A549 (cell line): ENCODE measurements around the gene NCDN. TPM values are rescaled to one million over a fixed set of nuclear protein-coding genes. Genes with fewer than 3 reads are reported as not detected.

Experiments
- ATAC-seq, 2 experiments: fragments of 200-7000 bp in 1 of 2; fragments of >200 bp in 1 of 2; cut with Nextera tagmentation in 1 of 2; cut with Tn5 transposase in 1 of 2; 3 replicates each; pipeline versions ENCODE4 v1.8.0 to v1.9.1; 2018 to 2020; ENCODE audit warnings: mild to moderate bottlenecking in 1 of 2, moderate library complexity in 1 of 2
- CTCF ChIA-PET: fragments of 300-600 bp; sonication (Branson Sonifier 250); formaldehyde crosslinking; extraction: SDS; loops from one replicate; lab custom pipeline; 2021; ENCODE audit warnings: antibody characterized with exemption, inconsistent platforms; lab: Yijun Ruan, JAX
- POLR2A ChIA-PET: fragments of 350-600 bp; formaldehyde crosslinking; extraction: SDS; loops from one replicate; lab custom pipeline; 2021; ENCODE audit warnings: antibody characterized with exemption, inconsistent platforms; lab: Yijun Ruan, JAX
- DNase-seq, 2 experiments: peaks; one replicate each; pipeline versions ENCODE4 v3.0.0 to v3.0.0-alpha.2; 2011 to 2016; ENCODE audit warnings: low read depth in 1 of 2, low spot score in 1 of 2
- FAIRE-seq: peaks from 2 replicates; lab custom pipeline; 2011; peaks lifted over from hg19 to GRCh38; lab: Jason Lieb, UNC
- H3K27ac ChIP-seq, 2 experiments: fragments of >200 bp; sonication (Bioruptor Twin); formaldehyde crosslinking; 3 replicates each; pipeline ENCODE4 v1.5.1; 2016 to 2017
- H3K4me1 ChIP-seq: fragments of >200 bp; sonication (Bioruptor Twin); formaldehyde crosslinking; 3 replicates; pipeline ENCODE4 v1.6.1; 2016
- H3K4me2 ChIP-seq: fragments of >200 bp; sonication (Bioruptor Twin); formaldehyde crosslinking; 3 replicates; pipeline ENCODE4 v1.6.1; 2016
- H3K4me3 ChIP-seq: fragments of >200 bp; sonication (Bioruptor Twin); formaldehyde crosslinking; 3 replicates; pipeline ENCODE4 v1.5.1; 2016
- H3K9me3 ChIP-seq: fragments of >200 bp; sonication (Bioruptor Twin); formaldehyde crosslinking; 3 replicates; pipeline ENCODE4 v1.6.1; 2016
- BHLHE40 ChIP-seq: IDR thresholded peaks from 2 replicates; pipeline ENCODE4 v1.6.1; 2012; ENCODE audit warnings: low read depth, low read length, inconsistent platforms
- EHF ChIP-seq: fragments of 250-450 bp; sonication (Bioruptor Pico); IDR thresholded peaks from 2 replicates; pipeline ENCODE4 v1.5.0; 2020; ENCODE audit warnings: mild to moderate bottlenecking
- EP300 ChIP-seq, 2 experiments: fragments of >200 bp; sonication (Bioruptor Twin); formaldehyde crosslinking; IDR thresholded peaks; 2 replicates in 1 of 2; 3 replicates in 1 of 2; pipeline ENCODE4 v1.6.1; 2016 to 2017
- FOSB ChIP-seq: fragments of 250-450 bp; sonication (Bioruptor Pico); IDR thresholded peaks from 2 replicates; pipeline ENCODE4 v1.5.0; 2020; ENCODE audit warnings: mild to moderate bottlenecking, moderate library complexity
- GATA3 ChIP-seq: IDR thresholded peaks from 2 replicates; pipeline ENCODE4 v1.6.1; 2012; ENCODE audit warnings: borderline replicate concordance
- HDAC2 ChIP-seq: fragments of 200-600 bp; sonication (generic); IDR thresholded peaks from 2 replicates; pipeline ENCODE4 v1.6.1; 2016
- HOXA7 ChIP-seq: fragments of 250-450 bp; sonication (Bioruptor Pico); IDR thresholded peaks from 2 replicates; pipeline ENCODE4 v1.5.0; 2020; ENCODE audit warnings: mild to moderate bottlenecking, moderate library complexity
- HOXB5 ChIP-seq: fragments of 250-450 bp; sonication (Bioruptor Pico); IDR thresholded peaks from 2 replicates; pipeline ENCODE4 v1.5.0; 2020; ENCODE audit warnings: mild to moderate bottlenecking, moderate library complexity
- JUNB ChIP-seq: fragments of >200 bp; sonication (Bioruptor Twin); formaldehyde crosslinking; IDR thresholded peaks from 2 replicates; pipeline ENCODE4 v1.6.1; 2016
- KDM1A ChIP-seq: fragments of 200-600 bp; sonication (generic); IDR thresholded peaks from 2 replicates; pipeline ENCODE4 v1.6.1; 2016; ENCODE audit warnings: low read depth, mild to moderate bottlenecking
- KDM5A ChIP-seq: fragments of 200-600 bp; sonication (generic); IDR thresholded peaks from 2 replicates; pipeline ENCODE4 v1.6.1; 2016; ENCODE audit warnings: antibody characterized with exemption, mild to moderate bottlenecking
- MAZ ChIP-seq: fragments of 150-350 bp; IDR thresholded peaks from 2 replicates; pipeline ENCODE4 v1.6.1; 2014; ENCODE audit warnings: antibody characterized with exemption, low read depth, low read length, borderline replicate concordance
- NFE2L2 ChIP-seq: fragments of 150-350 bp; conservative IDR thresholded peaks from 2 replicates; pipeline ENCODE4 v1.6.1; 2014; ENCODE audit warnings: low read length
- NR3C1 ChIP-seq: fragments of >200 bp; sonication (Bioruptor Twin); formaldehyde crosslinking; IDR thresholded peaks from 3 replicates; pipeline ENCODE4 v1.6.1; 2017
- POLR2AphosphoS2 ChIP-seq: conservative IDR thresholded peaks from 2 replicates; pipeline ENCODE4 v1.6.1; 2012; ENCODE audit warnings: low read length, improper control_type of control experiment, inconsistent platforms
- RFX5 ChIP-seq: fragments of 450-650 bp; IDR thresholded peaks from 2 replicates; pipeline ENCODE4 v1.7.1; 2014; ENCODE audit warnings: antibody characterized with exemption, mild to moderate bottlenecking, moderate library complexity
- TFCP2L1 ChIP-seq: fragments of 250-450 bp; sonication (Bioruptor Pico); IDR thresholded peaks from 2 replicates; pipeline ENCODE4 v1.5.0; 2021; ENCODE audit warnings: mild to moderate bottlenecking
- ZC3H11A ChIP-seq: fragments of 450-650 bp; IDR thresholded peaks from 2 replicates; pipeline ENCODE4 v1.6.1; 2014; ENCODE audit warnings: antibody characterized with exemption, mild to moderate bottlenecking
- ZNF302 ChIP-seq: fragments of 250-450 bp; sonication (Bioruptor Pico); IDR thresholded peaks from 2 replicates; pipeline ENCODE4 v1.9.0; 2021; ENCODE audit warnings: inconsistent platforms, mild to moderate bottlenecking, moderate library complexity
- ZSCAN20 ChIP-seq: fragments of 250-450 bp; sonication (Bioruptor Pico); IDR thresholded peaks from 2 replicates; pipeline ENCODE4 v1.8.0; 2022; ENCODE audit warnings: mild to moderate bottlenecking, moderate library complexity
- WGBS: methylation state at CpG from one replicate; pipeline ENCODE4 v1.1.6; 2017; ENCODE audit errors: missing lambda C conversion rate; 5-methylcytosine and 5-hydroxymethylcytosine counted together
- polyA plus RNA-seq, 4 experiments: library from polyadenylated mRNA; depleted of rRNA in 3 of 4; stranded (reverse); fragments of >200 nt; fragmentation: RNase III in 1 of 4; extraction: RNeasy Plus Mini Kit Qiagen cat#74134 plus additional on column Dnase treatment in 1 of 4; gene quantifications; 2 replicates in 3 of 4; 3 replicates in 1 of 4; pipeline ENCODE4 v1.2.3, GENCODE V29; 2011 to 2017
- TF ChIP-seq, protein P1 (sequence below): fragments of 200-600 bp; sonication (generic); IDR thresholded peaks from 2 replicates; pipeline ENCODE4 v1.6.1; 2016; ENCODE audit warnings: antibody characterized with exemption, mild to moderate bottlenecking, moderate library complexity
- TF ChIP-seq, protein P2 (sequence below): fragments of >200 bp; sonication (Bioruptor Twin); formaldehyde crosslinking; IDR thresholded peaks from 3 replicates; pipeline ENCODE4 v1.5.1; 2016
- TF ChIP-seq, protein P3 (sequence below): fragments of >200 bp; sonication (Bioruptor Twin); formaldehyde crosslinking; IDR thresholded peaks from 3 replicates; pipeline ENCODE4 v1.6.1; 2016
- TF ChIP-seq, protein P4 (sequence below): fragments of 150-350 bp; IDR thresholded peaks from 2 replicates; pipeline ENCODE4 v1.6.1; 2014; ENCODE audit warnings: low read depth, mild to moderate bottlenecking, low read length

NCDN gene
- polyA plus RNA-seq, 2 of the 4 experiments (the other 2 are of a cell fraction) = 7.0 to 16.8 TPM

DNA sequence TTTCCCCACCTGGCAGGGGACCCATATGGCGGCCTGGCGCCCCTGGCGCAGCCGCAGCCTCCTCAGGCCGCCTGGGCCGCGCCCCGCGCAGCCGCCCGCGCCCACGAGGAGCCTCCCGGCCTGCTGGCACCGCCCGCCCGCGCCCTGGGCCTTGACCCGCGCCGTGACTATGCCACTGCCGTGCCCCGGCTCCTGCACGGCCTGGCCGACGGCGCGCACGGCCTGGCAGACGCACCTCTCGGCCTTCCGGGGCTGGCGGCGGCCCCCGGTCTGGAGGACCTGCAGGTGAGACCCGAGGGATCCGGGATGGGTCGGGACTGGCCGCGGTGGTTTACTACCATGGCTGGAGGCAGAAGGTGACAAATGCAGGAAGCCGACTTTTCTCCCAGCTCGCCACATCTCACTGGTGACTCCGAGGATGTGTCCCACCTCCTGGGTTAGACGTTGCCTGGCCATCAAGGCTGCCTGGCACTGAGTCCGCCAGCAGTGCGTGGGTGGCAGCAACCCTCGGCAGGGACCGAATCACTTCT lies 16.6 kb downstream of the NCDN start:
- Histone ChIP-seq H3K4me1 (no peaks in the 10 kb centered on the region; the same call in 2 of the 3 replicates), H3K4me2 (no peak overlapping the region), H3K27ac (no peak overlapping the region), H3K9me3 (no peaks in the 10 kb centered on the region), H3K4me3 (no peak overlapping the region)
- ATAC-seq (no peak), DNase-seq (no peak), FAIRE-seq (no peak)
- CTCF ChIA-PET = interaction anchor here (1.2 to 5.1 kb wide), 3 partner anchors 9 to 153 kb away, joined by 3 to 47 read pairs (median 12); no protein-coding TSS in a partner anchor
- 96% methylated on average over 21 of the region's 48 CpGs for WGBS
- TF ChIP-seq, protein P1, sequence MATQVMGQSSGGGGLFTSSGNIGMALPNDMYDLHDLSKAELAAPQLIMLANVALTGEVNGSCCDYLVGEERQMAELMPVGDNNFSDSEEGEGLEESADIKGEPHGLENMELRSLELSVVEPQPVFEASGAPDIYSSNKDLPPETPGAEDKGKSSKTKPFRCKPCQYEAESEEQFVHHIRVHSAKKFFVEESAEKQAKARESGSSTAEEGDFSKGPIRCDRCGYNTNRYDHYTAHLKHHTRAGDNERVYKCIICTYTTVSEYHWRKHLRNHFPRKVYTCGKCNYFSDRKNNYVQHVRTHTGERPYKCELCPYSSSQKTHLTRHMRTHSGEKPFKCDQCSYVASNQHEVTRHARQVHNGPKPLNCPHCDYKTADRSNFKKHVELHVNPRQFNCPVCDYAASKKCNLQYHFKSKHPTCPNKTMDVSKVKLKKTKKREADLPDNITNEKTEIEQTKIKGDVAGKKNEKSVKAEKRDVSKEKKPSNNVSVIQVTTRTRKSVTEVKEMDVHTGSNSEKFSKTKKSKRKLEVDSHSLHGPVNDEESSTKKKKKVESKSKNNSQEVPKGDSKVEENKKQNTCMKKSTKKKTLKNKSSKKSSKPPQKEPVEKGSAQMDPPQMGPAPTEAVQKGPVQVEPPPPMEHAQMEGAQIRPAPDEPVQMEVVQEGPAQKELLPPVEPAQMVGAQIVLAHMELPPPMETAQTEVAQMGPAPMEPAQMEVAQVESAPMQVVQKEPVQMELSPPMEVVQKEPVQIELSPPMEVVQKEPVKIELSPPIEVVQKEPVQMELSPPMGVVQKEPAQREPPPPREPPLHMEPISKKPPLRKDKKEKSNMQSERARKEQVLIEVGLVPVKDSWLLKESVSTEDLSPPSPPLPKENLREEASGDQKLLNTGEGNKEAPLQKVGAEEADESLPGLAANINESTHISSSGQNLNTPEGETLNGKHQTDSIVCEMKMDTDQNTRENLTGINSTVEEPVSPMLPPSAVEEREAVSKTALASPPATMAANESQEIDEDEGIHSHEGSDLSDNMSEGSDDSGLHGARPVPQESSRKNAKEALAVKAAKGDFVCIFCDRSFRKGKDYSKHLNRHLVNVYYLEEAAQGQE = no peak
- TF ChIP-seq BHLHE40 = no peak
- no peak for TF ChIP-seq KDM1A
- TF ChIP-seq JUNB = no peak
- TF ChIP-seq, protein P2, sequence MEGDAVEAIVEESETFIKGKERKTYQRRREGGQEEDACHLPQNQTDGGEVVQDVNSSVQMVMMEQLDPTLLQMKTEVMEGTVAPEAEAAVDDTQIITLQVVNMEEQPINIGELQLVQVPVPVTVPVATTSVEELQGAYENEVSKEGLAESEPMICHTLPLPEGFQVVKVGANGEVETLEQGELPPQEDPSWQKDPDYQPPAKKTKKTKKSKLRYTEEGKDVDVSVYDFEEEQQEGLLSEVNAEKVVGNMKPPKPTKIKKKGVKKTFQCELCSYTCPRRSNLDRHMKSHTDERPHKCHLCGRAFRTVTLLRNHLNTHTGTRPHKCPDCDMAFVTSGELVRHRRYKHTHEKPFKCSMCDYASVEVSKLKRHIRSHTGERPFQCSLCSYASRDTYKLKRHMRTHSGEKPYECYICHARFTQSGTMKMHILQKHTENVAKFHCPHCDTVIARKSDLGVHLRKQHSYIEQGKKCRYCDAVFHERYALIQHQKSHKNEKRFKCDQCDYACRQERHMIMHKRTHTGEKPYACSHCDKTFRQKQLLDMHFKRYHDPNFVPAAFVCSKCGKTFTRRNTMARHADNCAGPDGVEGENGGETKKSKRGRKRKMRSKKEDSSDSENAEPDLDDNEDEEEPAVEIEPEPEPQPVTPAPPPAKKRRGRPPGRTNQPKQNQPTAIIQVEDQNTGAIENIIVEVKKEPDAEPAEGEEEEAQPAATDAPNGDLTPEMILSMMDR = no peak
- TF ChIP-seq, protein P3, sequence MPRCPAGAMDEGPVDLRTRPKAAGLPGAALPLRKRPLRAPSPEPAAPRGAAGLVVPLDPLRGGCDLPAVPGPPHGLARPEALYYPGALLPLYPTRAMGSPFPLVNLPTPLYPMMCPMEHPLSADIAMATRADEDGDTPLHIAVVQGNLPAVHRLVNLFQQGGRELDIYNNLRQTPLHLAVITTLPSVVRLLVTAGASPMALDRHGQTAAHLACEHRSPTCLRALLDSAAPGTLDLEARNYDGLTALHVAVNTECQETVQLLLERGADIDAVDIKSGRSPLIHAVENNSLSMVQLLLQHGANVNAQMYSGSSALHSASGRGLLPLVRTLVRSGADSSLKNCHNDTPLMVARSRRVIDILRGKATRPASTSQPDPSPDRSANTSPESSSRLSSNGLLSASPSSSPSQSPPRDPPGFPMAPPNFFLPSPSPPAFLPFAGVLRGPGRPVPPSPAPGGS = no peak
- no peak for TF ChIP-seq HOXB5 (CRISPR knock-in tag)
- no peak for TF ChIP-seq ZSCAN20 (CRISPR knock-in tag)
- TF ChIP-seq RFX5 = no peak
- no peak for TF ChIP-seq POLR2AphosphoS2
- TF ChIP-seq NR3C1 = no peak
- TF ChIP-seq FOSB (CRISPR knock-in tag) = no peak
- TF ChIP-seq HDAC2 = no peak
- TF ChIP-seq ZC3H11A = no peak
- TF ChIP-seq EHF = no peak
- TF ChIP-seq GATA3 = no peak
- TF ChIP-seq ZNF302 (CRISPR knock-in tag) = no peak
- POLR2A ChIA-PET = no interaction called here

DNA sequence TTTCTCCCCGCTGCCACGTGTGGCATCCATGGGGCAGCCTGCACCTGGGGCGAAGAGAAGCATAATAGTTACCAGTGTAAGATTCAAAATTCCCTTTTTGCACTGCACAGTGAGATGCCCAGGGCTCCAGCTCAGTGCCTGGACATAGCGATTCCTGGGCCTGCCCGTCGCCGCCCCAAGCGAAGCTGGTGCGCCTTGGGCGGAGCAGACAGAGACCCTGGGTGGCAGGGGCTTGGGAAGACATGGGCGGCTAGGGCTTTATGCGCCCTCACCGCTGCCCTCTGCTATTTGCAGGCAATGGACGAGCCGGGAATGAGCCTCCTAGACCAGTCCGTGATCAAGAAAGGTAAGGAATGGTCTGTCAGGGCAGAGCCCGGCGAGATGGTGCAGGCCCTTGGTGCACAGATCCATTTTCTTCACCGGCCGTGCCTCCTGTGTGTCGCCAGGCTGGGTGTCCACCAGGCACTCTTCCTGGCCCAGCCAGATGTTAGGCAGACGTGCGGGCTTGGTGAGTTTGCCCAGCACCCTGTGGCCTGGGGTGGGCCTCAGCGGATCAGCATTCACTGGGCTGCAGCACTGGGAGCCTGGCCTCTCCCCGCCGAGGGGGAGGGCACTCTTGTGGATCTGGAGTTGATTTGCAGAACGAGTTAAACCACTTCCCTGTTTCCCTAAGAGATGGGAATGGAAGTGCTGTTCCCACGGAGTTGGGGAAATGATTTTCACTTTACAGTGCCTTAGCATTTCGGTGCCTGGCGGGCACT lies 17.2 kb downstream of the NCDN start:
- no peak overlapping the region for H3K4me3 ChIP-seq
- no peak overlapping the region for H3K4me2 ChIP-seq
- FAIRE-seq (no peak), ATAC-seq (no peak), DNase-seq (no peak)
- ChIA-PET CTCF (interaction anchor here (2.8 to 5.1 kb wide), 2 partner anchors 10 to 152 kb away, joined by 12 to 47 read pairs; no protein-coding TSS in a partner anchor), POLR2A (no interaction called here)
- no peak overlapping the region for H3K27ac ChIP-seq
- 87% methylated on average over 17 of the region's 30 CpGs for WGBS
- no peaks in the 10 kb centered on the region; the same call in 2 of the 3 replicates for H3K4me1 ChIP-seq
- TF ChIP-seq TFCP2L1 (CRISPR knock-in tag) = no peak
- no peak for TF ChIP-seq MAZ
- TF ChIP-seq HOXA7 (CRISPR knock-in tag) = no peak
- TF ChIP-seq, protein P4, sequence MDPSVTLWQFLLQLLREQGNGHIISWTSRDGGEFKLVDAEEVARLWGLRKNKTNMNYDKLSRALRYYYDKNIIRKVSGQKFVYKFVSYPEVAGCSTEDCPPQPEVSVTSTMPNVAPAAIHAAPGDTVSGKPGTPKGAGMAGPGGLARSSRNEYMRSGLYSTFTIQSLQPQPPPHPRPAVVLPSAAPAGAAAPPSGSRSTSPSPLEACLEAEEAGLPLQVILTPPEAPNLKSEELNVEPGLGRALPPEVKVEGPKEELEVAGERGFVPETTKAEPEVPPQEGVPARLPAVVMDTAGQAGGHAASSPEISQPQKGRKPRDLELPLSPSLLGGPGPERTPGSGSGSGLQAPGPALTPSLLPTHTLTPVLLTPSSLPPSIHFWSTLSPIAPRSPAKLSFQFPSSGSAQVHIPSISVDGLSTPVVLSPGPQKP = no peak
- no peak for TF ChIP-seq HOXB5 (CRISPR knock-in tag)
- no peak for TF ChIP-seq EP300 (IDR thresholded peaks at IDR 0.05)
- no peak for TF ChIP-seq RFX5
- no peak for TF ChIP-seq KDM5A
- TF ChIP-seq, protein P2 = no peak
- TF ChIP-seq NFE2L2 = no peak
- TF ChIP-seq, all 56 proteins: peak for 0
- no peaks in the 10 kb centered on the region for H3K9me3 ChIP-seq
